ENCODE measurements around the gene EED.

GRCh38 chr11:86269645-86270044, 25.1 kb downstream of the EED start:
- no peak for TF ChIP-seq CTCF (IDR thresholded peaks at IDR 0.05; ENCODE audit: low read length)
- no peak for TF ChIP-seq EZH2 (IDR thresholded peaks at IDR 0.05; ENCODE audit: borderline replicate concordance, low read length)

Measured in OCI-LY1 (cell line).